ENCODE data around the gene KRTAP10-4.
"Not testable (repeated sequence)": the region's sequence is repeated elsewhere in the genome, so short reads cannot be mapped to it uniquely, and the experiment has no call there.

The KRTAP10-4 gene

DNA sequence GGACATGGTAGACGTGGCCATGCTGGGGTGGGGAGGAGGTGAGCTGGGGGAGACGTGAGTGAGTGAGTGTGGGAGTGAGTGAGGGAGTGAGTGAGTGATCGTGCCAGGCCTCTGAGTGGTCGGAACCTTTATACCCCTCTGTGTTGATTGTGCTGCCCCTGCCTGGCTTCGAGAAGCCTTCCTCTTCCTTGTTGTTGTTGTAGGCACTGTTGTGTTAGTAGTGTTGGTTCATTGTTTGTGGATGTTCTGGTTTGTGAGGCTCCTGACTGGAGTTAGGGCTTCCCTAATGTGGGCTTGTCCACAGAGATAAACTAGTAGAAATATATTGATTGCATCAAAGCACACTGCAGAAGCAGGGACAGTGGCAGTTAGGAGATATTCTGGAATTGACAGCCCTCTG, 14.8 kb upstream of the KRTAP10-4 start, which contains the start of gene KRTAP10-3:
Gene KRTAP10-3, minus strand, starts transcription at position 101 of the 400 bp plus-strand sequence. Its CDS starts 80 bp downstream, at position 21.
- DNase-seq: no peak

DNA sequence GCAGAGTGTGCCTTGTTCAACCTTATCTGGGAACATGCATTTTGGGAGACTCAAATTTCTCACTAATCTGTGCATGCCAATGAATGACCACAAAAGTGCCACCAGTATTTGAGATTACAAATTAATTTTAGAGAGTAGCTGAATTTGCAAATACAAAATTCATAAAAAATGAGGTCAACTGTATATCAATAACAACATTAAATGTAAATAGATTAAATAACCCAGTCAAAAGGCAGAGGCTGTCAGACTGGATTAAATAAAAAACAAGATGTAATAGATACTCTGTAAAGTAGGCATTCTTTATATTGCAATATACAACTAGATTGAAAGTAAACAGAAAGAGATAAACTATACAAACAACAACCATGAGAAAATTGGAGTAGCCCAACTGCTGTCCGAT, 9.4 kb upstream of the KRTAP10-4 start:
- no peak for DNase-seq

DNA sequence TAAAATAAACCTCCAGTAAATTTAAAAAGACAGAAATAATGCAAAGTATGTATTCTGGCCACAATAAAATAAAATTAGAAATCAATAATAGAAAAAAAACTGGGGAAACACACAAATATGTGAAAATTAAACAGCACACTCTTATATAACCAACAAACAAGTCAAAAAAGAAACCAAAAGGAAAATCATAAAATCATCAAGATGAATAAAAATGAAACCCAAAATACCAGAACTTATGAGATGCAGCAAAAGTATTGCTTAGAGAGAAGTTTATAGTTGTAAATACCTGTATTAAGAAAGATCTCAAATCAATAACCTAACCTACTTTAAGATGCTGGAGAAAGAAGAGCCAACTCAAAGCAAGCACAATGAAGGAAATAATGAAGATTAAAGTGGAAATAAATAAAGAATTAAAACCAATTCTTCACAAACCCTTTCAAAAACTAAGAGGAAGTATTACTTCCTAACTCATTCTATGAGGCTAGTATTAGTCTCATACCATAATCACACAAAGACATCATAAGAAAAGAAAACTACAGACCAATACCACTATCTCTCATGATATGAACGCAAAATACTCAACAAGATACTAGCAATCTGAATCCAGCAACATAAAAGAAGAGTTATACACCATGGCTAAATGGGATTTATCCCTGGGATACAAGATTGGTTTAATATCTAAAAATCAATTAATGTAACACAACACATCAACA, 8.5 kb upstream of the KRTAP10-4 start:
- DNase-seq: no peak

DNA sequence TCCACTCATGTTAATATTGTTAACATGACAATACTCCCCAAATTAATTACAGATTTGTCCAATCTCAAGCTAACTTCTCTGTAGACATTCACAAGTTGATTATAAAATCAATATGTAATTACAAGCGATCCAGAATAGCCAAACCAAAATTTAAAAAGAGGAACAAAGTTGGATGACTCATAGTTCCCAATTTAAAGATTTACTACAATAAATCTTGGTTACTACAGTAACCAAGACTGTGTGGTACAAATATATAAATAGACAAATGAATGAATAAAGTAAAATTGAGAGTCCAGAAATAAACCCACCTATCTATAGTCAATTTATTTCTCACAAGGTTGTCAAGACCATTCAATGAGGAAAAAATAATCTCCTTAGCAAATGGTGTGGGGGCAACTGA, 7.1 kb upstream of the KRTAP10-4 start:
- no peak for DNase-seq

DNA sequence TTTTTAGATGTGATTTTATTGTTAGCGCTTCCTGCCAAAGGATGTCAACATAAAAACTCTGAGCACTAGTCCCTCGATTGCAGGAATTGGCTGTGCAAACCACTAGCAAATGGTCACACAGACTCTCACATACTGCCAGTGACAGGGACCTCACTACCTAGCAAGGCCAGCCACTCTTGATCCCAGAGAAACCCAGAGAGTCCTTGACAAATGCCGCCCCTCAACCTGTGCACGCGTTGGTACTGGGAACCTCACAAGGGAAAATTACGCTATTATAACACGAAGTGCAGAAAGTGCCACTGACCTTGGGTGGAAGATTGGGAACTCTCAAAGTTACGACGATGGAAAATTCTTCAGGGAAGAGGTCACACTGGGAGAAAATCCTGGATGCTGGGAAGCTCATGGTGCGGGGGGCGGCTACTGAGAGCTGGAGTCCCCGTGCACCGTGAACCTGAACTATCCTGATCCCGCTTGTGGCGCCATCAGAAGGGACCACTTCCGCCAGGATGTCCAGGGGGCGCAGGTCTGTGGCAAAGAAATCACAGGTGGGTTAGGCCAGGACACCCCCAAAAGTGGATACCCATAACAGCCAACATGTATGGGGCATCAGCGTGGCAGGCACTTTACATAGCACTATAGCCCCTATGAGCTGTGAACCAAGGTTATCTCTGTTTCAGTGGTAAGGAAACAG, 5.9 kb upstream of the KRTAP10-4 start:
- DNase-seq: no peak

DNA sequence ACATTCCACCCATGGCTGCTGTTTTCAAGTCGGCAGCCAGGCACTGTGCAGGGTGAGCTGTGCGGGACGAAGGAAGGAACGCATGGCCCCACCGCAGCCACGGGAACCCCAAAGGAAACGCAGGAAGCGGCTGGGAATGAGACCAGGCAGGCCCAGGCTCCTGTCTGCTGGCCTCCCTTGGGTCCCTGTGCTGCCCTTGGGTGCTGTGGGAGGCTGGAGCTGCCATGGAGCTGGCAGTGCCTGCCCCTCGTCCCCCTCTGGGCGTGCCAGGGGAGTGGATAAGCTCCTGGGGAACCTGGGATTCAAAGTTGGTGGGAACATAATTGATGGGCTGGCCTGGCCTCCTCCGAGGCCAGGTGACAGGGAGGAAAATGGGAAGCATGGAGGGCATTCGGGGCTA, 5.3 kb upstream of the KRTAP10-4 start:
- DNase-seq: no peak

DNA sequence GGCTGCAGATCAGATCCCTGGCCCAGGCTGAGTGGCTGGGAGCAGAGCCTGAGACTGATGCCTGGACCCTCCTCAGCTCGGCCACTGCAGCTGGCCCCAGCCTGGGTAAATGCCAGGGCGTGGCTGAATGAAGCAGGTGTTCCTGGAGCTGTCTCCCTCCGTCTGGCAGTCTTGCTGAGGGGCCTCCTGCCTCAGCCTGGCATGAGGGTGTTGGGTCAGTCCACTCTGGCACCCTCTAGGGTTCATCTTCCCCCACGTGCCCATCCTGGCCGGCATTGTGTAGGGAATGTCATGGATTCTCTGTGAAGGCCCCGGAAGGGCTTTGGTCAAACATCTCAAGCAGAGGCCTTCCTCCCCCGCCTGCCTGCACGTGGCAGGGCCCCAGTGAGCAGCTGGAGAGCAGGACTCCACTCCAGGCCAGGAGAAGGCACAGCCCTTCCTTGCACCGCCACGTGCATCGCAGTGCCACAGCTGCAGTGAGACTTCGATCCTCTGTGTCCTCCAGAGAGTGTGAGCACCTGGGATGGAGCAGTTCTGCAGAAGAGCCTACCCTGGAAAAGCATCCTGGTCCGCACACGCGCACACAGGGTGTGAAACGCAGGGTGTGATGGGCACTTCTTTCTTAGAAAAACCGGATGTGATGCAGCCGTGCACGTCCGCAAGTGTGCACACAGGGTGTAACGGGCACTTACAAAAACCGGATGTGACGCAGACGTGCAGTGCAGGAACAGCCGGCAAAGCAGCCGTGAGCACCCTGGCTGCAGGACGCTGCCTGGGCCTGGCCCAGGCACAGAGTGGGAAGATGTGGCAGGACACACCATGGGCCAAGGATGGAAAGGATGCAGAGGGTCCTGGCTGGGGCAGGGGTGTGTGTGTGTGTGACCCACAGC, 4.6 kb upstream of the KRTAP10-4 start:
- DNase-seq: no peak

DNA sequence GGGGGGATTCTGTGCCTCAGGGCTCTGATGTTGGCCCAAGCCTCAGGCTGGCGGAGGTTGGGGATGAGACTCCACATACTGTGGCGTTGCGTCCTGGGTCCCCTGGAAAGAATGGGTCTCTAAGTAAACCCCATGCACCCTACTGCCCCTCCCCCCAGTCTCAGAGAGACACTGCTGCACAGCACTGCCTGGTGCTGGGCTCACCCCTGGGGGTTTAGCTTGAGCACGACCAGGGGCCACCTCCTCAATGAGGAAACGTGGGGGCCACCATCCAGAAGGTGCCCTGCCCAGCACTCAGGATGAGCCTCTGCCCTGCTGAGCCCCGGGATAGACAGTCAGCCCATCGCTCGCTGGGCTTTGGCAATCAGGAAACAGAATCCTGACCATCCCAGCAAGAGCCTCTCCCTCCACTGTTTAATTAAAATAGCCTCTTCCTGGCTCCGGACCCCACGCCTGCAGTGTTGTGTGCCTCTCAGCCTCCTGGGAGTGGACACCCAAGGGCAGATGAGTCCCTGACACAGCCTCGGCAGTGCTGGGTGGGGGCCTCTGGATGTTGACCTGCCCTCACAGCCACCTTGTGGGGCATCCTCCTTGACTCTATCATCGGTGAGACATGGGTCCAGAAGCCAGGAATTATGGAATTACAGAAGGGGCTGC, 3.5 kb upstream of the KRTAP10-4 start:
- no peak for DNase-seq

DNA sequence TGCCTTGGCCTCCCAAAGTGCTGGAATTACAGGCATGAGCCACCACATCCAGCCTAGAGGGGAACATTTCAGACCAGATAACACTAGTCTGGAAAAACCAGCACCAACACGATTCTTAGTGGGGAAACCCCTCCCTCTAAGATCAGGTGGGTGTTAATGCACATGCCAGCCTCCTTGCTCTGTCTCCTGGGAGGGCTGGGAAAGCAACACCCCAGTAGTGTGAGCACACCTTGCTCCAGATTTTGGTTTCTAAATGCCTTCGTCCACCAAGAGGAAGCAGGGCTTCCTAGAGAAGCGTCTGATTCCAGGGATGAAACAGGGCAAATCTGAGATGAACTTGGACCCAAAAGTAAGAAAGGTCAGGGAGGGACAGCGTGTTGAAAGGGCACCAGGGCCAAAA, 2.2 kb upstream of the KRTAP10-4 start:
- DNase-seq: no peak

DNA sequence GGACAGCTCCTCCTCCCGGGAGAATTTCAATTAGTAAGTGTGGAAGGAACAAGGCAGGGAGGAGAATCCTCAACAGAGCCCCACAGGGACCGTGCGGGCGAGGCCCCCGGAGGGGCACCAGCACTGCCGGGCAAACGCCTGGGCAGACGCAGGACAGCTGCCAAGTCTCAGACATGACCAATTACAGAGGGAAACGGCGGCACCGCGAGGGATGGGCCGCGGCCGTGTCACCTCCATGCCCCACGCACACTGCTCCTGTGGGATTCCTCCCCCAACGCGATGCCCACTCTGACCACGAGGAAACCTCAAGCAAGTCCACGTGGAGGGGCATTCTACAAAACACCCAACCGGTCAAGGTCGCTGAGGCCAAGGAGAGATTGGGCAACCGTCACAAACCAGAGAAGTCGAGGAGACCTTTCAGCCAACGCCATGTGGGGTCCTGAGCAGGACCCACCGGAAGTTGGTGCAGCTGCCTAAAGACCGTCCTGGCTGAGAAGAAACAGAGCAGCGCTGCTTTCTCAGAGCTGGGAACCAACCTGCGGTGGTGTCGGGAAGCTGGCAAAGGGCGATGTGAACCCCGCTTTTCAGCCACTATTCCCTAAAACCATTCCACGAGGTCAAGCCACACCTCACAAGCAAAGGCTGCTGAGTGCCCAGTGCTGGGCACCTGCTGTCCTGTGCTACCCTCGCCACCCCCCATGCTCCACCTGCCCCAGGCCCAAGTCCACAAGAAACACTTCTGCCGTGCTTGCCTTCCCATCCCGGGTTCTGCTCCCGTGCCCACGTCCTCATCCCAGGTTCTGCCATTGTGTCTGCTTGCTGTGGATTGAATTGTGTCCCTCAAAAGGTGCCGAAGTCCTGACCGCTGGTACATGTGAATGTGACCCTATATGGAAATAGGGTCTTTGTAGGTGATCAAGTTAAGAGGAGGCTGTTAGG, 1.4 kb upstream of the KRTAP10-4 start:
- DNase-seq: no peak

DNA sequence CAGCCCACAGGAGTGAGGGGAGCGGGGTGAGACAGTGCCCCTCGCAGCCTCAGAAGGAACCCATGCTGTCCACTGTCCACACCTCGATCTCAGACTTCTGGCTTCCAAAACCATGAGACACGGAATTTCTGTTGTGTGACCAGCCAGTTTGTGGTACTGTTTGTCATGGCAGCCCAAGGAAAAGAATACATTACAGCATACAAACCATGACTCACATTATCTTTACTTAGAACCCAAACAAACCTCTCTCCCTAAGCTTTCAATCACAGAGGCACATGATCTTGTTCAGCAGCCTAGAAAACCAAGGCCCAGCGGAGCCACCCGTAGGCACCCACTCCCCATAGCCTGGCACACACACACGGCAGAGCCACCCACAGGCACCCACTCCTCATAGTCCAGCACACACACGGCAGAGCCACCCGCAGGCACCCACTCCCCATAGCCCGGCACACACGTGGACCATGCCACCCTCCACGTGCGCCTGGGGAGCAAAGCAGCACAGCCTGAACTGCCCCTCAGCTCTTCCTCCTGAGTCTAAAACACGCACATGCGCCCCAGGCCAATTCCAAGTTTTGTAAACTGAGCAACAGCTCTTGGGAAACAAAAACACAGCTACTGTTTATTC, 458 bp upstream of the KRTAP10-4 start:
- DNase-seq: no peak

DNA sequence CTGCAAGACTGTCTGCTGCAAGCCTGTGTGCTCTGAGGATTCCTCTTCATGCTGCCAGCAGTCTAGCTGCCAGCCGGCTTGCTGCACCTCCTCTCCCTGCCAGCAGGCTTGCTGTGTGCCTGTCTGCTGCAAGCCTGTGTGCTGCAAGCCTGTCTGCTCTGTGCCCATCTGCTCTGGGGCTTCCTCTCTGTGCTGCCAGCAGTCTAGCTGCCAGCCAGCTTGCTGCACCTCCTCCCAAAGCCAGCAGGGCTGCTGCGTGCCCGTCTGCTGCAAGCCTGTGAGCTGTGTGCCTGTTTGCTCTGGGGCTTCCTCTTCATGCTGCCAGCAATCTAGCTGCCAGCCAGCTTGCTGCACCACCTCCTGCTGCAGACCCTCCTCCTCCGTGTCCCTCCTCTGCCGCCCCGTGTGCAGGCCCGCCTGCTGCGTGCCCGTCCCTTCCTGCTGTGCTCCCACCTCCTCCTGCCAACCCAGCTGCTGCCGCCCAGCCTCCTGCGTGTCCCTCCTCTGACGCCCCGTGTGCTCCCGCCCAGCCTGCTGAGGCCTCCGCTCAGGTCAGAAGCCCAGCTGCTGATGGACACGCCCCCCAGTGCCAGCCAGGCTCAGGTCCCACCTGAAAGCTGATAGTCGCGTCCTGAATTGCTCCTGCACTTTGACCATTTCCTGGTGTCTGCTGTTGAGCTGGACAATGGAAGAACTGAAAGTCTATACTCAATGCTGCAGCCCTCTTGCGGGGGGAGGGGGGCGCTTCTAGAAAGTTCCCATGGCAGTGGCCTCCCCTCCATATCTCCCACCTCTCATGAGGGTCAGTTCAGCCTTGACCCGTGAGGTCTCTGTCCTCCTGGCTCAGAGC, 1.2 kb downstream of the KRTAP10-4 start:
- DNase-seq: no peak

DNA sequence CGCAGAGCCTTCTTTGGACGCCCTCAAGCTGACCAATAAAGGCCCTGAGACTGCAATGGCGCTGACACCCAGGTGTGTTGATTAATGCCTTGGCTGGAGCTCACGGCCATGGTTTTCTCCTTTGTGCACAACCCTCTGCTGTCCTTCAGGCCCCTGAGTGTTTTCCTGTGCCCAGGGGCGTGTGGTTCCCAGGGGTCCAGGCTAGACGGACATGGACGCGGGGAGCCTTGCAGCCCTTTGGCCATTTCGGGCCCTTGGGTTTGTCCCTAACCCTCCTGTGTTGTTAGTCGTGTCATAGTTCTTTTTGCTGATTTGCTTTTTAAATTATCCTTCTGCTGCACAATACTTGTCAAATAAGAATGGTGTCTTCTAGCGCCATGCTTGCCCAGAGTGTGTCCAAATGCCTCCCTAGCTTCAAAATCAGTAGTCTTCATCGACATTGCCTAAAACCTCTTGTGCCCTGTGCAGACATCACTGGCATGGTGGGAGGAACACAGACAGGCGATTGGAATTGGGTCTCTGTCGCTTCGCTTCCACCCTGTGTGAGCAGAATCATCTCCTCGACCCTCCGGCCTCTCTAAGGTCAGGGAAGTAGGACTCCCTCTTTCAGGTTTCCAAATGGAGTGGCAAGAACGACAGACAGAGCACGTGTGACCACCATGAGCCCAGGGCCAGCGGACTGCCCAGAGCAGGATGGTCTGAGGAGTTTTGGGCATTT, 1.9 kb downstream of the KRTAP10-4 start:
- DNase-seq: no peak

DNA sequence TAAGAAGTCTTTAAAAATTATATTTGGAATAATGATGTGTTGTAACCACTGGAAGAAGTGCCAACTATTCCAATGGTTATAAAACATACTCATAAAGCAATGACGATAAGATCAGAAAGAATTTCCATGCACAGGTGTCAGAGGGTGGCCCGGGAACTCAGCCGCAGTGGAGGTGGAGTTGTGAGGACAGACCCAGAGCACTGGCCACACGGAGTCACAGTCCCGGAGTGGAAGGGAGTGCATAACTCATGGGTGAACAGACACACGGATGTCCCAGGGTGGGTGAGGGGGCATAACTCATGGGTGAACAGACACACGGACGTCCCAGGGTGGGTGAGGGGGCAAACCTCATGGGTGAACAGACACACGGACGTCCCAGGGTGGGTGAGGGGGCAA, 2.5 kb downstream of the KRTAP10-4 start:
- DNase-seq: no peak

DNA sequence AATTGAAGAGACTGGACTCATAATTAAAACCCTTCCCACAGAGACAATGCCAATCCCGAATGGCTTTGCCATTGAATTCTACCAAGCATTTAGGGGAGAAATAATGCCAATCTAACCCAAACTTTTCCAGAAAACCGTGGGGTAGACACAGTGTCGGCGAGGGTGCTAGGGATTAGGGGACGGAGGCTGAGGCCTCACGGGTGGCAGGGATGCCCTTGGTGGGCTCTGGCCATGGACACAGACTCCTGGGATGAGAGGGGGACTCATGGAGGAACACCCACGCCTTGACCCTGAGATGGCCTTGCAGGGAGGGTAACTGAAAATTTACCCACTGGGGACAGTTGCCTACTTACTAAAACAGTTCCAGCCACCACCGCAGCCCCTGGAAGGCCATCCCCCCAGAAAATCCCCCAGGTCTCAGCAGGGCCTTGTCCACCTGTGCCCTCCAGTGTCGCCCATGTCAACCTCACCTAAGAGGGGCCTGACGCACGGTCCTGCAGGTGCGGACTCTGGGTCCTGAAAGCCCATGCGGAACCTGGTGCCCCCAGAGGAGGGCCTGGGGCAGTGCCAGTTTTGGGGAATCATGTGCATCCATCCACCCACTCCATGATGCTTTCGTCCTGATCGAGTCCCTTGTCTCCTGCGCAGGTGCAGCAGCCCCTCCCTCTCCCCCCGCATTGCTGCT, 5.0 kb downstream of the KRTAP10-4 start:
- DNase-seq: no peak

DNA sequence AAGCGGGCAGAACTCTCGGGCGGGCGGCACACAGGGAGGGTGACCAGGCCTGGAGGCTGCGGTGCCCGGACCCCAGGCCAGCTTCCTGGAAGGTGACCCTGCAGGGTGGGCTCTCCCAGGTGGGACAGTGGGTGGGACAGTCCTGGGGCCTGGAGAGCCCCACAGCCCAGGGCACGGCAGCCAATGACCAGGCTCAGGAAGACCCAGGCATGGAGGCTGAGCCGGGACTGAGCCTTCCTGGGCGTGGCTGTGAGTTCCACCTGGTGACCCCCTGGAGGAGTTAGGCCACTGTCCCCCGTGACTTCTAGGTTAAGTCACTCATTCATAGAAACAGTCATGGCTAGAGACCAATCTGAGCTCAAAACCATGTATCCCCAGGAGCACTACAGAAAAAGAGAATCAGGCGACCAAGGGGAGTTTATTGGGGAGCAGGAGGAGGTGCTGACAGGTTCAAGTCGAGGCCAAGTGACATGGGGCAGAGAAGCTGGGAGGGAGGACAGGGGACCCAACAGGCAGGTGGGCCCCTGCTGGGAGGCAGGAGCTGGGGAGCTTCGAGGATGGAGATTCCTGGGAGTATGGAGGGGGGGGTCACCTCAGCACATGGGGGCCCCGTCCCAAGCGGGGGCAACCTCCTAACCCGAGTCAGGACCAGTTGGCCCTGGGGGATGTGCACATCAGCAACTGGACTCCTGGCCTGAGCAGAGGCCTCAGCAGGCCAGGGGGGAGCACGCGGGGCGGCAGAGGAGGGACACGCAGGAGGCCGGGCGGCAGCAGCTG, 5.7 kb downstream of the KRTAP10-4 start:
- no peak for DNase-seq

DNA sequence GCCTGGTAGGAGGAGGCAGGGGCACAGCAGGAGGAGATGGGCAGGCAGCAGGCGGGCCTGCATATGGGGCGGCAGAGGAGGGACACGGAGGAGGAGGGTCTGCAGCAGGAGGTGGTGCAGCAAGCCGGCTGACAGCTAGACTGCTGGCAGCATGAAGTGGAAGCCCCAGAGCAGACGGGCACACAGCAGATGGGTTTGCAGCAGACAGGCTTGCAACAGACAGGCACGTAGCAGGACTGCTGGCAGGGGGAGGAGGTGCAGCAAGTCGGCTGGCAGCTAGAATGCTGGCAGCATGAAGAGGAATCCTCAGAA, 6.3 kb downstream of the KRTAP10-4 start:
- DNase-seq: no peak

DNA sequence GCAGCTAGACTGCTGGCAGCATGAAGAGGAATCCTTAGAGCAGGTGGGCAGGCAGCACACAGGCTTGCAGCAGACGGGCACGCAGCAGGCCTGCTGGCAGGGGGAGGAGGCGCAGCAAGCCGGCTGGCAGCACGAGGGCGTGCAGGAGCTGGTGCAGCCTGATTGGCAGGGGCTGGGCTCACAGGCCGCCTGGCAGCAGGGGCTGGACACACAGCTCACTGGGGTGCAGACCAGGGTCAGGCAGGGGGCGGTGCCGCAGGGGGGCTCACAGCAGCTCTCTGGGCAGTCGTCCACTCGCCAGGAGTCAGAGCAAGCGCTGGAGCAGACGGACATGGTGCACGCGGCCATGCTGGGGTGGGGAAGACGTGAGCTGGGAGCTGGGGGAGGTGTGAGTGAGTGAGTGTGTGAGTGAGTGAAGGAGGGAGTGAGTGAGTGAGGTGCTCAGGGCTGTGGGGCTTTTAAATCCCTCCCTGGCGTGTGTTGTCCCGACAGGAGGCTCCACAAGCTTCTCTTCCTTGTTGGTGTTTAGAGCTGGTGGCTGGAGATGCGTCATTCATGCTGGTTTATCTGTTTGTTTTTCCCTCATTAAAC, 6.8 kb downstream of the KRTAP10-4 start, which contains the start of gene KRTAP10-5:
Gene KRTAP10-5, minus strand, starts transcription at position 374 of the 591 bp plus-strand sequence. Its CDS starts 26 bp downstream, at position 348.
- not testable (repeated sequence) for DNase-seq

All from stimulated activated naive CD4-positive, alpha-beta T cell (primary cell).